Measurements from ENCODE around the gene DIPK1B. TPM values are rescaled to one million over a fixed set of nuclear protein-coding genes. Genes with fewer than 3 reads are reported as not detected.

The DIPK1B gene
- total RNA-seq, 4 donors from 2014 or later: 5.4 to 37.9 (median 15.8) TPM

DNA sequence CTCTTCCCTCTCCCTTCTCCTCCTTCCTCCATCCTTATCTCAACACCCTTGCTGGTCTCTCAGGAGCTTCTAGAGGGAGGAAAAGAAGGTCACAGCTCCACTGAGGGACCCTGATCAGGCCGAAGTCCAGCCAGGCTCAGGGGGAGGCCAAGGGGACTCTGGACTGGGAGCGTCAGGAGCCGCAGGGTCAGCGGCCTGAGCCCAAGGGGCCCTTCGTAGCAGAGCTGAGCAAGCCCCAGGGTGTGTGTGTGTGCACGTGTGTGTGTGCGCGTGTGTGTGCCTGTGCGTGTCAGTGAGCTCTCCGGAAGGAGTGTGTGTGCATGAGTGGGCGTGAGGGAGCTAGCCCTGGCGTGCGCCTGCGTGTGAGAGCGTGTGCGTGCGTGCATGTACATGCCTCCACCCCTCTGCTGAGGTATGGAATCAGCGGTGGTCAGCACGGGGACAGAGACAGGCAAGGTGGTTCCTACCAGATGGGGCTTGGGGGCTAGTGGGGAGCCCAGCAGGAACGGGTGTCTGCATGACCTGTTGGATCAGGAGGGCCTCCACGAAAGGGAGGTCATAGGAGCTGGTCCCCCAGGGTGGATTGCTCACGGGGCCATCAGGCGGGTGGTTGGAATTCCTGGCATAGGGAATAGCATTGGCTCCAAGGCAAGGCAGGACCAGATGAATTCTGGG lies 15.1 kb upstream of the DIPK1B start:
- Histone ChIP-seq H3K36me3 (no peaks in the 10 kb centered on the region), H3K4me1 (peaks cover 0 to 25% (median 2%) of the 10 kb centered on the region in 4 donors), H3K4me3 (no peak overlapping the region), H3K27me3 (peaks cover 0 to 38% of the 10 kb centered on the region in 2 donors), H3K27ac (peak overlapping the region in 1 of 4 donors; percentile 11), H3K9me3 (no peaks in the 10 kb centered on the region)
- WGBS, 2 donors: 34 to 37% methylated on average over 23 of the region's 23 CpGs
- TF ChIP-seq EP300 (IDR thresholded peaks at IDR 0.05): no peak
- TF ChIP-seq POLR2A (IDR thresholded peaks at IDR 0.05): no peak
- TF ChIP-seq, protein P1, sequence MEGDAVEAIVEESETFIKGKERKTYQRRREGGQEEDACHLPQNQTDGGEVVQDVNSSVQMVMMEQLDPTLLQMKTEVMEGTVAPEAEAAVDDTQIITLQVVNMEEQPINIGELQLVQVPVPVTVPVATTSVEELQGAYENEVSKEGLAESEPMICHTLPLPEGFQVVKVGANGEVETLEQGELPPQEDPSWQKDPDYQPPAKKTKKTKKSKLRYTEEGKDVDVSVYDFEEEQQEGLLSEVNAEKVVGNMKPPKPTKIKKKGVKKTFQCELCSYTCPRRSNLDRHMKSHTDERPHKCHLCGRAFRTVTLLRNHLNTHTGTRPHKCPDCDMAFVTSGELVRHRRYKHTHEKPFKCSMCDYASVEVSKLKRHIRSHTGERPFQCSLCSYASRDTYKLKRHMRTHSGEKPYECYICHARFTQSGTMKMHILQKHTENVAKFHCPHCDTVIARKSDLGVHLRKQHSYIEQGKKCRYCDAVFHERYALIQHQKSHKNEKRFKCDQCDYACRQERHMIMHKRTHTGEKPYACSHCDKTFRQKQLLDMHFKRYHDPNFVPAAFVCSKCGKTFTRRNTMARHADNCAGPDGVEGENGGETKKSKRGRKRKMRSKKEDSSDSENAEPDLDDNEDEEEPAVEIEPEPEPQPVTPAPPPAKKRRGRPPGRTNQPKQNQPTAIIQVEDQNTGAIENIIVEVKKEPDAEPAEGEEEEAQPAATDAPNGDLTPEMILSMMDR (IDR thresholded peaks at IDR 0.05): no peak
- no peak for DNase-seq (ENCODE audit: low spot score in 2 of 2)

DNA sequence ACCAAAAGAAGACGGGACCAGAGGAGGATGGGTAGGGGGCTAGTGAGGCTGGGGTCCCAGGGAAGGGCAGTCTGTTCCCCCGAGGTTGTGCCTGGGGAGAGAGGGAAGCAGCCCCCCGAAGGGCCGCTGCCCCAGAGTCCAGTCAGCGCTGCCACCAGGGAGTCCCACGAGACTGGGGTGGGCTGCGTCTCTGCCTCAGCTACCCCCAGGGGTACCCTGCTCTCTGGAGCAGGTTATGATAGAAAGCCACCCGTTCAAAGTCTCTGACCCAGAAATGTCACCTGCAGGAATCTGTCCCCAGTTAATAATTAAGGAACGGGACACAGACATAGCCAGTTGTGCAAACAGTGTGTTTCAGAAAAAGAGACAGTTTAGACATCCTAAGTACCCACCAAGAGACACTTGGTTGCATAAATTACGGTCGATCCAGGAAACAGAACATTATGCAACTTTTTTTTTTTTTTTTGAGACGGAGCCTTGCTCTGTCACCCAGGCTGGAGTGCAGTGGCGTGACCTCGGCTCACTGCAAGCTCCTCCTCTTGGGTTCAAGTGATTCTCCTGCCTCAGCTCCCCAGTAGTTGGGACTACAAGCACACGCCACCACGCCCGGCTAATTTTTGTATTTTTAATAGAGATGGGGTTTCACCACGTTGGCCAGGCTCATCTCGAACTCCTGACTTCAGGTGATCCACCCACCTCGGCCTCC lies 14.4 kb upstream of the DIPK1B start:
- H3K36me3 ChIP-seq: no peaks in the 10 kb centered on the region
- no peak overlapping the region for H3K4me3 ChIP-seq
- H3K4me1 ChIP-seq: peaks cover 0 to 25% (median 2%) of the 10 kb centered on the region in 4 donors
- 58 to 67% methylated on average over 19 to 20 of the region's 20 CpGs for WGBS, 2 donors
- peak overlapping the region in 1 of 4 donors; percentile 11 for H3K27ac ChIP-seq
- TF ChIP-seq POLR2A (IDR thresholded peaks at IDR 0.05): no peak
- TF ChIP-seq, protein P1 (IDR thresholded peaks at IDR 0.05): no peak
- TF ChIP-seq EP300 (IDR thresholded peaks at IDR 0.05): no peak
- no peaks in the 10 kb centered on the region for H3K9me3 ChIP-seq
- DNase-seq (ENCODE audit: low spot score in 2 of 2): no peak
- H3K27me3 ChIP-seq: peaks cover 0 to 38% of the 10 kb centered on the region in 2 donors

DNA sequence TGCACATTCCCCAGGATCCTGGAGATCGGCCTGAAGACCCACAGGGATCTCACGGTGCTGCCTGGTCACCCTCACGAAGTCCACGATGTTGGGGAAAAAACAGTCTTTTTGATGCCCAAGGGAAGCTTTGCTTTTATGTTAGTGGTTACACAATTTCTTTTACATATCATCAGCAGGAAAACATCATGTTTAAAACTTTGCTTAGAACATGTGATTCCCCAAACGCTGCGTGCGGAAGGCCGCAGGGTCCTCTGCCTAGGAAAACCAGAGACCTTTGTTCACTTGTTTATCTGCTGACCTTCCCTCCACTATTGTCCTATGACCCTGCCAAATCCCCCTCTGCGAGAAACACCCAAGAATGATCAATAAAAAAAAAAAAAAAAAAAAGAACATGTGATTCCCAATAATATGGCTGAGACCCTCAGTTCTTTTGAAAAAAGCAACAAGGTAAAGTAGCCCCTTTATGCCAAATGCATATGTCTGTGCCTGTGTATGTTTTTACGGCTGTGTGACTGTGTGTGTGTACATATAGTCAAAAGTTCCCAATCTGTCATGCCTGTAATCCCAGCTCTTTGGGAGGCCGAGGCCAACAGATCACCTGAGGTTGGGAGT lies 13.6 kb upstream of the DIPK1B start:
- Histone ChIP-seq H3K4me1 (peaks cover 0 to 21% (median 2%) of the 10 kb centered on the region in 4 donors), H3K27me3 (peaks cover 0 to 38% of the 10 kb centered on the region in 2 donors), H3K4me3 (no peak overlapping the region), H3K9me3 (no peaks in the 10 kb centered on the region), H3K36me3 (no peaks in the 10 kb centered on the region), H3K27ac (no peak overlapping the region)
- TF ChIP-seq POLR2A (IDR thresholded peaks at IDR 0.05) (no peak), EP300 (IDR thresholded peaks at IDR 0.05) (no peak)
- TF ChIP-seq, protein P1 (IDR thresholded peaks at IDR 0.05): no peak
- DNase-seq (ENCODE audit: low spot score in 2 of 2): no peak
- WGBS, 2 donors: 77 to 79% methylated on average over 11 of the region's 11 CpGs

DNA sequence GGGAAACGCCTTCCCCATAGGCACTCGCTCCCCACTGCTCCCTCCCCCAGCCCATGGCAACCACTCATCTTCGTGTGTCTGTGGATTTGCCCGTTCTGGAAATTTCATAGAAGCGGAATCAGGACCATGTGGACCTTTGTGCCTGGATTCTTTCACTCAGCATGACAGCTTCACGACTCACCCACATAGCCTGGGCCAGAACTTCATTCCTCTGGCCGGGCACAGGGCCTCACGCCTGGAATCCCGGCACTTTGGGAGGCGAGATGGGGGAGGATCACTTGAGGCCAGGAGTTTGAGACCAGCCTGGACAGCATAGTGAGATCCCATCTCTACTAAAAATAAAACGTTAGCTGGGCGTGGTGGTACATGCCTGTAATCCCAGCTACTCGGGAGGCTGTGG lies 12.1 kb upstream of the DIPK1B start:
- WGBS, 2 donors: 76 to 77% methylated on average over 13 of the region's 13 CpGs
- Histone ChIP-seq H3K4me1 (peaks cover 0 to 10% (median 0%) of the 10 kb centered on the region in 4 donors), H3K4me3 (no peak overlapping the region), H3K36me3 (no peaks in the 10 kb centered on the region), H3K27ac (no peak overlapping the region), H3K9me3 (no peaks in the 10 kb centered on the region), H3K27me3 (peaks cover 0 to 37% of the 10 kb centered on the region in 2 donors)
- DNase-seq (ENCODE audit: low spot score in 2 of 2): no peak
- TF ChIP-seq, protein P1 (IDR thresholded peaks at IDR 0.05): no peak
- TF ChIP-seq POLR2A (IDR thresholded peaks at IDR 0.05) (no peak), EP300 (IDR thresholded peaks at IDR 0.05) (no peak)
